Thyroid gland (tissue), 4 donors: Measurements from ENCODE around the gene PIGL.

Source experiments
- POLR2A ChIP-seq, 2 donors: fragments of 450-650 bp; IDR thresholded peaks; one replicate each; pipeline ENCODE4 v1.6.1; 2017; ENCODE audit warnings: antibody characterized with exemption in 2 of 2, mild to moderate bottlenecking in 2 of 2, moderate library complexity in 1 of 2
- TF ChIP-seq, protein P1 (sequence below), 6 experiments: fragments of 200-600 bp in 3 of 6; fragments of 450-650 bp in 3 of 6; sonication (generic) in 3 of 6; IDR thresholded peaks; one replicate each; pipeline ENCODE4 v1.5.1; 2016 to 2019; ENCODE audit warnings: antibody characterized with exemption in 6 of 6, mild to moderate bottlenecking in 2 of 6, inconsistent platforms in 1 of 6, moderate library complexity in 1 of 6

DNA sequence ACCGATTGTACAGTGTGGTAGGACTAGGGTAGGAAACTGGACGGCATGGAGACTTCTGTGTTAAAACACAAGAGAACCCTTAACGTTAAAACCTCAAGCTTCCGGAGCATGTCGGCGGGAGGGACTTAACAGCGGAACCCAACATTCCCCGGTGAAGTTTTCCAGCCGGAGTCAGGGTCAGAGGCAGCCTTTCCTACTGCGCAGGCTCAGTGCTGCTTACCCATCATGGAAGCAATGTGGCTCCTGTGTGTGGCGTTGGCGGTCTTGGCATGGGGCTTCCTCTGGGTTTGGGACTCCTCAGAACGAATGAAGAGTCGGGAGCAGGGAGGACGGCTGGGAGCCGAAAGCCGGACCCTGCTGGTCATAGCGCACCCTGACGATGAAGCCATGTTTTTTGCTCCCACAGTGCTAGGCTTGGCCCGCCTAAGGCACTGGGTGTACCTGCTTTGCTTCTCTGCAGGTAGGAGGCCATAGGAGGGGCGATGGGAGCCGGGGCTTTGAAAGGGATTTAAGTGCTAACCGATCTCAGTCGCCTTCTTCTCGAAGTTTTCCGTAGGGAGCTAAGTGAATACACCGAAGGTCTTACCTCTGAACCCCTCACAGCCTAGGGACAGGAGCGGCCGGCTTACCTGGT, at the start of gene PIGL:
- TF ChIP-seq, protein P1, sequence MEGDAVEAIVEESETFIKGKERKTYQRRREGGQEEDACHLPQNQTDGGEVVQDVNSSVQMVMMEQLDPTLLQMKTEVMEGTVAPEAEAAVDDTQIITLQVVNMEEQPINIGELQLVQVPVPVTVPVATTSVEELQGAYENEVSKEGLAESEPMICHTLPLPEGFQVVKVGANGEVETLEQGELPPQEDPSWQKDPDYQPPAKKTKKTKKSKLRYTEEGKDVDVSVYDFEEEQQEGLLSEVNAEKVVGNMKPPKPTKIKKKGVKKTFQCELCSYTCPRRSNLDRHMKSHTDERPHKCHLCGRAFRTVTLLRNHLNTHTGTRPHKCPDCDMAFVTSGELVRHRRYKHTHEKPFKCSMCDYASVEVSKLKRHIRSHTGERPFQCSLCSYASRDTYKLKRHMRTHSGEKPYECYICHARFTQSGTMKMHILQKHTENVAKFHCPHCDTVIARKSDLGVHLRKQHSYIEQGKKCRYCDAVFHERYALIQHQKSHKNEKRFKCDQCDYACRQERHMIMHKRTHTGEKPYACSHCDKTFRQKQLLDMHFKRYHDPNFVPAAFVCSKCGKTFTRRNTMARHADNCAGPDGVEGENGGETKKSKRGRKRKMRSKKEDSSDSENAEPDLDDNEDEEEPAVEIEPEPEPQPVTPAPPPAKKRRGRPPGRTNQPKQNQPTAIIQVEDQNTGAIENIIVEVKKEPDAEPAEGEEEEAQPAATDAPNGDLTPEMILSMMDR (IDR thresholded peaks at IDR 0.05) = peak in 1 of 6 experiments; percentile 14
- TF ChIP-seq POLR2A (IDR thresholded peaks at IDR 0.05) = peak in 1 of 2 donors; percentile 65
